Activated CD8-positive, alpha-beta memory T cell treated with anti-CD3 and anti-CD28 coated beads for 1 hour (primary cell): ENCODE data around the gene CSH1.
"Not testable (repeated sequence)": the region's sequence is repeated elsewhere in the genome, so short reads cannot be mapped to it uniquely, and the experiment has no call there.

Experiments used
- DNase-seq, 2 donors: peaks; one replicate each; pipeline ENCODE4 v3.0.0-alpha.2; 2020; ENCODE audit warnings: low read depth in 1 of 2; ENCODE audit errors: extremely low read depth in 1 of 2

Gene CSH1

GRCh38 chr17:63896524-63897354 lies at the start of gene CSH1:
Gene CSH1 (minus strand): TSS chr17:63896574. CDS start chr17:63896511, 63 bp downstream.
- not testable (repeated sequence) for DNase-seq

- DNase-seq, result no peak
Measured at GRCh38 chr17:63945784-63946439, 49.5 kb upstream of the CSH1 start.

- DNase-seq, result no peak
Measured at GRCh38 chr17:63944736-63945499, 48.5 kb upstream of the CSH1 start.

GRCh38 chr17:63943745-63944144 lies 47.4 kb upstream of the CSH1 start:
- no peak for DNase-seq

GRCh38 chr17:63942309-63942985 lies 46.1 kb upstream of the CSH1 start:
- DNase-seq, result no peak

GRCh38 chr17:63941751-63942150 lies 45.4 kb upstream of the CSH1 start:
- no peak for DNase-seq

- no peak for DNase-seq
Measured at GRCh38 chr17:63941162-63941561, 44.8 kb upstream of the CSH1 start.

- DNase-seq, result no peak
Measured at GRCh38 chr17:63940584-63940983, 44.2 kb upstream of the CSH1 start.

- no peak for DNase-seq
Measured at GRCh38 chr17:63939884-63940283, 43.5 kb upstream of the CSH1 start.

- no peak for DNase-seq
Measured at GRCh38 chr17:63939401-63939800, 43.0 kb upstream of the CSH1 start.

- DNase-seq, result no peak
Measured at GRCh38 chr17:63937920-63938319, 41.5 kb upstream of the CSH1 start.

- DNase-seq, result no peak
Measured at GRCh38 chr17:63937319-63937718, 40.9 kb upstream of the CSH1 start.

GRCh38 chr17:63934183-63935112 lies 38.1 kb upstream of the CSH1 start:
- no peak for DNase-seq

- no peak for DNase-seq
Measured at GRCh38 chr17:63933598-63933997, 37.2 kb upstream of the CSH1 start.

GRCh38 chr17:63932721-63933120 lies 36.3 kb upstream of the CSH1 start:
- DNase-seq, result no peak

- DNase-seq, result no peak
Measured at GRCh38 chr17:63931981-63932561, 35.7 kb upstream of the CSH1 start, which contains the start of gene CD79B. Gene CD79B (minus strand): TSS chr17:63932331. CDS start chr17:63932261, 70 bp downstream.

- peak in 1 of 2 donors; percentile 41 for DNase-seq
Measured at GRCh38 chr17:63930951-63931575, 34.7 kb upstream of the CSH1 start.

- DNase-seq, result no peak
Measured at GRCh38 chr17:63929860-63930766, 33.7 kb upstream of the CSH1 start.
